Rectal smooth muscle tissue (tissue), 1 donor: ENCODE measurements around the gene GNAS.
"Not testable (repeated sequence)": the region's sequence is repeated elsewhere in the genome, so short reads cannot be mapped to it uniquely, and the experiment has no call there.

Experiments used
- H3K27ac ChIP-seq: one replicate; pipeline ENCODE4 v1.7.0; 2013; ENCODE audit warnings: low read depth, low read length, inconsistent platforms
- H3K27me3 ChIP-seq: one replicate; pipeline ENCODE4 v1.7.0; 2013; ENCODE audit warnings: low read length; ENCODE audit not compliant: control insufficient read depth, insufficient read depth
- H3K36me3 ChIP-seq: one replicate; pipeline ENCODE4 v1.7.0; 2013; ENCODE audit warnings: low read length; ENCODE audit not compliant: control insufficient read depth, insufficient read depth
- H3K4me1 ChIP-seq: one replicate; pipeline ENCODE4 v1.7.0; 2013; ENCODE audit warnings: low read length; ENCODE audit not compliant: control insufficient read depth, insufficient read depth
- H3K4me3 ChIP-seq: one replicate; pipeline ENCODE4 v1.7.0; 2013; ENCODE audit warnings: low read length
- H3K9ac ChIP-seq: one replicate; pipeline ENCODE4 v1.7.0; 2013; ENCODE audit warnings: low read length

The GNAS gene

GRCh38 chr20:58942549-58942948, 90.0 kb downstream of the GNAS start:
- Histone ChIP-seq H3K4me3 (no peak overlapping the region), H3K4me1 (no peaks in the 10 kb centered on the region), H3K27me3 (no peaks in the 10 kb centered on the region), H3K9ac (no peak overlapping the region), H3K27ac (no peak overlapping the region), H3K36me3 (no peaks in the 10 kb centered on the region)

GRCh38 chr20:58944610-58945009, 92.1 kb downstream of the GNAS start:
- H3K9ac ChIP-seq = no peak overlapping the region
- no peak overlapping the region for H3K4me3 ChIP-seq
- no peaks in the 10 kb centered on the region for H3K4me1 ChIP-seq
- no peak overlapping the region for H3K27ac ChIP-seq
- H3K36me3 ChIP-seq = no peaks in the 10 kb centered on the region
- H3K27me3 ChIP-seq = no peaks in the 10 kb centered on the region

GRCh38 chr20:58945965-58946631, 93.6 kb downstream of the GNAS start:
- H3K27me3 ChIP-seq = no peaks in the 10 kb centered on the region
- H3K36me3 ChIP-seq = no peaks in the 10 kb centered on the region
- no peak overlapping the region for H3K4me3 ChIP-seq
- no peak overlapping the region for H3K9ac ChIP-seq
- no peaks in the 10 kb centered on the region for H3K4me1 ChIP-seq
- H3K27ac ChIP-seq = no peak overlapping the region

- not testable (repeated sequence) for H3K4me1 ChIP-seq, H3K9ac ChIP-seq, H3K4me3 ChIP-seq, H3K27me3 ChIP-seq, H3K27ac ChIP-seq, H3K36me3 ChIP-seq
Measured at GRCh38 chr20:58947797-58948388, 95.4 kb downstream of the GNAS start.

- Histone ChIP-seq H3K4me3 (no peak overlapping the region), H3K27me3 (no peaks in the 10 kb centered on the region), H3K4me1 (no peaks in the 10 kb centered on the region), H3K9ac (no peak overlapping the region), H3K27ac (no peak overlapping the region), H3K36me3 (no peaks in the 10 kb centered on the region)
Measured at GRCh38 chr20:58950603-58951002, 98.1 kb downstream of the GNAS start.

GRCh38 chr20:58953050-58953449, 100.5 kb downstream of the GNAS start:
- no peak overlapping the region for H3K27ac ChIP-seq
- no peak overlapping the region for H3K4me3 ChIP-seq
- no peaks in the 10 kb centered on the region for H3K27me3 ChIP-seq
- H3K36me3 ChIP-seq = no peaks in the 10 kb centered on the region
- no peaks in the 10 kb centered on the region for H3K4me1 ChIP-seq
- no peak overlapping the region for H3K9ac ChIP-seq

GRCh38 chr20:58956078-58956477, 103.6 kb downstream of the GNAS start:
- Histone ChIP-seq H3K4me3 (no peak overlapping the region), H3K4me1 (no peaks in the 10 kb centered on the region), H3K27ac (no peak overlapping the region), H3K36me3 (no peaks in the 10 kb centered on the region), H3K9ac (no peak overlapping the region), H3K27me3 (no peaks in the 10 kb centered on the region)

- Histone ChIP-seq H3K27me3 (no peaks in the 10 kb centered on the region), H3K4me3 (no peak overlapping the region)
Measured at GRCh38 chr20:58959652-58960051, 107.1 kb downstream of the GNAS start.

More at GRCh38 chr20:58959652-58960051, 107.1 kb downstream of the GNAS start:
- no peak overlapping the region for H3K9ac ChIP-seq
- no peaks in the 10 kb centered on the region for H3K36me3 ChIP-seq
- H3K27ac ChIP-seq = no peak overlapping the region
- no peaks in the 10 kb centered on the region for H3K4me1 ChIP-seq
